HG03064 (cell line): ENCODE data around the gene PXMP2.

Experiments used
- ATAC-seq: cut with Tn5 transposase; IDR thresholded peaks from one replicate; pipeline ENCODE4 v1.9.1; 2021; ENCODE audit warnings: low read depth; ENCODE audit not compliant: unreplicated experiment

Gene PXMP2

DNA sequence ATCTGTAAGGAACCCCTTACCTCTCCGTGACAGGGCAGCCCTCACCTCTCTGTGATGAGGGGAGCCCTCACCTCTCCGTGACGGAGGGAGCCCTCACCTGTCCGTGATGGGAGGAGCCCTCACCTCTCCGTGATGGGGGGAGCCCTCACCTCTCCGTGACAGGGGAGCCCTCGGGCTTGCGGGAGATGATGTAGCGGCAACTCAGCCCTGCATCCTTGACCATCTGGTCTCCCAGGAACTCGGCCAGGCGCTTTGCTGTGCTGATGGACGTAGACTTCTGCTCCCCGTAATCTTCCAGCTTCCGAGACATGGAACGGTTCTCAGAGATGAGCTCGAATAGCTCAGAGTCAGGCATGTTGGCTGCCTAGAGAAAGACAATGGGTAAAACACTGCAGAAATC is 28.2 kb upstream of the PXMP2 start:
- ATAC-seq: no peak

- no peak for ATAC-seq
Observed at GRCh38 chr12:132660052-132660451, 27.3 kb upstream of the PXMP2 start.

DNA sequence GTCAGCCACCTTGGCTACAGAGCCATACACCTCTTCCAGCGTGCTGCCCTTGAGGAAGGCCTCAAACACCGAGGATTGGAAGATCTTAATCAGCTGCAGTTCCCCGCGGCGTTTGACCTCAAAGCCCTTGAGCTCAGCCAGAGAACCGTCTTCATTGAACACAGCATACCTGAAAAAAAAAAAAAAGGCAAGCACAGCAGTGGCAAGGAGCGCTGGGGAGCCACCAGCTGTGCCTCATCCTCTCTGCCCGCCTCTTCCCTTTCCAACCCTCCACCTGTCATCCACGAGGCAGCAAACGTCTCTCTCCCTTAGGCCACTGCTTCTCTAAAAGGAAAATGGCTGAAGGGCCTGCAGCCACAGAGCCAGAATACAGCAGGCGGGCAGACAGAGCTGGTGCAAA is 26.4 kb upstream of the PXMP2 start:
- no peak for ATAC-seq

DNA sequence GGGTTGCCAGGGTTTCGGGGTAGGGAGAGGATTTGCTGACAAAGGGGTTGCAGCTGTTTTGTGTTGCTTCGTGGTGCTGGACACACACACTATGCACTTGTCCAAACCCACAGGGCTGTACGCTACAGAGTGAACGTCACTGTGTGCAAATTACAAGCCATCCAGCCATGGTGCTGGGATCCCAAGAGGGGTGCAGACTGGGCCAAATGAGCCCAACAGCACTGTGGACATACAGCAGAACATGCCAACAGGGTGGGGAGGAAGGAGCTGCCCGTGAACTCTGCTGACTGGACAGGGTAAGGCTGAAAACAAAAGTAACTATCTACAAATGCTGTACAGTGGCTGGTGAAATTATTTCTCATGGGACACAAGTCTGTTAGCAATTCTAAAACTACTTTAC is 25.4 kb upstream of the PXMP2 start:
- ATAC-seq: no peak

DNA sequence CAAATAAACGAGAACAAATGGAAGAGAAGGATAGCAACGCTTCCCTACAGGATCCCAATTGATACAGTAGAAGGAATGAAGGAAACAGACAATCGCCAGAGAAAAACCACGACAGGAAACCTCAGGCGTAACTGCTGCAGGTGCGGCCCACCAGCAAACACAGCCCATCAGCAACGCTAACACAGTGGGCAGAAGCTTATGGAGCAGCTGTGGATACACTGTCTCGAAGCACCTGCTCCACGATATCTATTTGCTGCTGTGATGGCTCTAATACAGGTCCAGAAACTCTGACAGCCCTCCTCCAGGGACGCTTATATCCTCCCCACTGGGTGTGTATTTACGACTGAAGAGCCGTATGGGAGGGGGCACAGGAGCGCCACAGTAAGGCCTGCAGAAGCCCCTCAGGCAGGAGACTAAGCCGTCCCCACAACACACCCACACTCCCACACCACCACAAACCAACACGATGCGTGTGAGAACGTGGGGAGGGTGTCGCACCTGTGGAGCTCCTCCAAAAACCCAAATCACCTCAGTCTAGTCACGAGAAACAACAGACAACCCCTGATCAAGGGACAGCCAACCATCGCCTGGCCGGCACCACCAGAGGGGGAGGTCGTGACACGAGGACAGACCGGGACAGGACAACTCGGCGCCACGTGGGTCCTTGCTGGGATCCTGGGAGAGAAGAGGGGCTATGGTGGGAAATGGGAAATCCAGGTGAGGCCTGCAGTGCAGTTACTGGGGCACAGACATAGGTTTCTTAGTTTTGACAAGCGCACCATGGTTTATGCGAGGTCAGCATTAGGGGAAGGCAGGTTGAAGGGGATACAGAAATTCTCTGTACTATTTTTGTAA is 24.3 kb upstream of the PXMP2 start:
- ATAC-seq: no peak

- ATAC-seq: no peak
Observed at GRCh38 chr12:132664206-132665148, 22.9 kb upstream of the PXMP2 start.

DNA sequence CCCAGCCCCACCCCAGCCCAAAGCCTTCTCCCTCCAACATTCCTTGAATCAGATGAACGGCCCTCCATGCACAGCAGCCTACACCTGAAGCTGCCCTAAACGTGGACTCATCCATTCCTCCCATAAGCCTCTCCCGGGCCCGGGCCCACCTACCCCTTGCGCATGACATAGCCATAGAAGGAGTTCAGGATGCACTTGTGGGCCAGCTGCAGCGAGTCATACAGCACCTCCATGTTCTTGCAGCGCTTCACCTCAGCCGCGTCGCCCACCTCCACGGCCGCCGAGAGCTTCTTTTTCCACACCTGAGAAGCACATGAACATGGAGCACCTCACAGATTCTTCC is 22.3 kb upstream of the PXMP2 start:
- no peak for ATAC-seq

DNA sequence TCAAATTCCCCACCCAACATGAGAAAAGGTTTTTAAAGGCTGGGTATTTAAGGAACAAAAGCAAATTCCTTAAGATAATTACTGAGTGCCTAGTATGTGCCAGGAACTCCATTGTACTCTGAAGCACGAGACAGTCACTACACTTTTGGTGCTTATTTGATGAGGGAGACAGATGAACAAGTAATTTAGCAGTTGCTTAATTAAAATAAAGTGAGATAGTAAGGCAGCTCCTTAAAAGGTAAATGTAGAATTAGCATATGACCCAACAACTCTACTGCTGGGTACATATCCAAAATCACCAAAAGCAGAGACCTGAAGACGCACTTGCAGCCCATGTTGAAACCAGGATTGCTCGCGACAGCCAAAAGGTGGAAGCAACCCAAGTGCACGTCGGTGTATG is 21.6 kb upstream of the PXMP2 start:
- ATAC-seq: no peak

DNA sequence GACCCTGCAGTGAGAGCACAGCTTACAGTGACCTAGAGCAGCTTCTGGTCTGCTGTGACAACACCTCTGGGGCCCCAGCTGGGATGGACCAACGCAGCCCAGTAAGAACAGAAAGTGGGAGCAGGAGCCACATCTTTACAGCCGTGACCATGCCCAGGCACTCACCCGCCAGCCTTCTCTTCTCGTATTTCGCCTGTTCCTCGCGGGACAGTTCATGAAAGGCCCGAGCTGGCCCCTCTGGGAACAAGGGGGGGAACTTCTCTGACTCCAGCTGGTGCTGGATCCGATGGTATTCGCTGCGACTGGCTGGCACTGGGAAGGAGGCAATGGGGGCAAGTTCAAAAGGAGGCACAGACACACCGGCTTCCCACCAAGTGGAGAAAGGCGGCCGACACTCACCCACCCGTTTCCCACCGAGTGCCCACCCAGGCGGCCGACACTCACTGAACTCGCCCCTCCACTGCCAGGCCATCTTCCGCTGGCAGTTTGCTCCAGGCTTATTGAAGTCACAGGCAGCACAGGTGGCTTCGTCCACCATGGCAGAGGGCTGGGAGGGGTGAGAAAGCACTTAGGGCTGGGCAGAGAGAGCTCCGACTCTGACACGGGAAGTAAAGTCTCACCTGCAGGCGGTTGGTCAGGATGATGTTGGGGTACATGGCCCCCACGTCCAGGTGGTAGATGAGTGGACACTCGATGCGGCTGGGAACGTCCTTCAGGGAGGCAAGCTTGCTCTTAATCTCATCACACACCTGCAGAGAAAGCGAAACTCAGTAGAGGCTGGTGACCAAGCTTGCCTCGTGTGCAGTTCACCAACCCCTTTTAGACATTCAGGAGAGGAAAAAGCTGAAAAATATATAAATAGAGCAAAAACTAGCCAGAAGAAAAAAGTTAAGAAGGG is 18.9 kb upstream of the PXMP2 start:
- ATAC-seq: no peak

DNA sequence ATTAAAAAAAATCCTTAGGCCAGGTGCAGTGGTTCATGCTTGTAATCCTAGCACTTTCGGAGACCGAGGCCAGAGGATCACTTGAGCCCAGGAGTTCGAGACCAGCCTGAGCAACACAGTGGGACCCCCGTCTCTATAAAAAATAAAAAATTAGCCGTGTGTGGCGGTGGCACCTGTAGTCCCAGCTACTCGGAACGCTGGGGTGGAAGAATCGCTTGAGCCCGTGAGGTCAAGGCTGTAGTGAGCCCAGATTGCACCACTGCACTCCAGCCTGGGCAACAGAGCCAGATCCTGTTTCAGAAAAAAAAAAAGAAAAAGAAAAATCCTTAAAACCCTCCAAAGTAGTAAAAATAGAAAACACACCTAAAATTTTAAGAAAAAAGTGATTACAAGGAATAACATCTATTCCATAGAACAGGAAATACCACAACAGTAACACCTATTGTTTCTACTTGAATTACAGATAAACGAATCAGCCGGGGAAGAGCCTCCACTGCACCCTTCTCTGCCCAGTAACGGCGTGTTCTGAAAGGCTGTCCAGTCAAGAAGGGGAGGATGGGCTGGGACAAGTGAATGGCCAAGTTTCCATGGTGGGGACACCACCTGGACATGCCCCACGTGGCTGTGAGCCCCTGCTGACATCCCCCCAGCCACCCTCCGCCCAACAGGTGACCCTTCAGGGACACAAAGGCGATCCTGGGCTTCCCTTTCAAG is 18.1 kb upstream of the PXMP2 start:
- ATAC-seq: no peak

GRCh38 chr12:132672116-132672515 is 15.3 kb upstream of the PXMP2 start:
- ATAC-seq: no peak

DNA sequence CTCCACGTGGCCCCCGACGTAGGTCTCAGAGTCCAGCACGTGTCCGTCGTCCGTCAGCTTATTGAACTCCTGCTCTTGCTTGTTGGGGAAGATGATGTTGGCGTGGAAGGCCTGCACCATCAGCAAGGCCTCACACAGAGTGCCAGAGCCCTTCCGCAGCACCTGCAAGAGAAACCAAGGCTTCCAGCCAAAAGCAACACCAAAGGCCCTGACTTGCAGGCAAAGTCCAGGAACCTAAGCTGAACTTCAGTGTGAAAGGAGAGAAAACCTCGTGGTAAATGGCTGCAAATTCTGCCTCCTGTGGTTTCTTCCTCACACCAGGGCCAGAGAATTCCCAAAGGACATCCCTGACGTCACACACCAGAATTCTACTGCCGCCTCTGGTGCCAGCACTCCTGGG is 14.7 kb upstream of the PXMP2 start:
- ATAC-seq: no peak

- no peak for ATAC-seq
Observed at GRCh38 chr12:132673288-132674179, 13.9 kb upstream of the PXMP2 start.

GRCh38 chr12:132674561-132674960 is 12.8 kb upstream of the PXMP2 start:
- ATAC-seq: no peak

- ATAC-seq: no peak
Observed at GRCh38 chr12:132675757-132676432, 11.5 kb upstream of the PXMP2 start.

GRCh38 chr12:132677492-132677891 is 9.9 kb upstream of the PXMP2 start:
- ATAC-seq: no peak

DNA sequence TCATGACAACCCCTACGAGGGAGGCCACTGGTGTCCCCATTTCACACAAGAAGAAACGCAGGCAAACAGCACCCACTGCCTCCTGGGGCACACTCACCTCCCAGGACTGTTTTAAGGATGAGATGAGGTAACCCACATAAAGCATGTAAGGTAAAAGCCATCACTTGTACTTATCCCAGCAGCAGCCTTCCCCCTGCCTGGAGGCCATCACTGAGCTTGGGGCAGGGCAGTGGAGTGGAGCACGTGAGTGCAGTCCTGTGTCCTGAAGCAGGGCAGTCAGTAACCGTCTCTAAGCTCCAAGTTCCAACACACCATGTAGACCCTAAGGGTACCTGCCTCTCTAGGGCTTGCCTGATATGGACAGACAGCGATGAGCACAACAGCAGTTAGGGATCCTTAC is 2.0 kb upstream of the PXMP2 start:
- no peak for ATAC-seq

GRCh38 chr12:132686825-132687210 is 569 bp upstream of the PXMP2 start:
- peak; percentile 28 for ATAC-seq

GRCh38 chr12:132689227-132689626 is 1.8 kb downstream of the PXMP2 start:
- ATAC-seq: no peak
